GM12878 (cell line): ENCODE measurements around the gene PIRT. TPM values are rescaled to one million over a fixed set of nuclear protein-coding genes. Genes with fewer than 3 reads are reported as not detected.

Source experiments
- ATAC-seq: fragments of 200-7000 bp; cut with Tn5 transposase; 3 replicates; pipeline ENCODE4 v1.9.1; 2020; ENCODE audit warnings: mild to moderate bottlenecking, moderate library complexity
- BruUV-seq: library from RNA; stranded (reverse); fragments of 400-500 nt; replicated peaks from 2 replicates; lab custom pipeline; 2021; lab: Mats Ljungman, UMichigan
- CTCF ChIA-PET: fragments of 300-600 bp; sonication (Branson Sonifier 250); formaldehyde crosslinking; extraction: SDS; loops from one replicate; lab custom pipeline; 2021; ENCODE audit warnings: inconsistent platforms; lab: Yijun Ruan, JAX
- POLR2A ChIA-PET: fragments of 350-600 bp; formaldehyde crosslinking; extraction: SDS; loops from one replicate; lab custom pipeline; 2021; ENCODE audit warnings: inconsistent platforms; lab: Charles Lee
- RAD21 ChIA-PET: fragments of 300-600 bp; sonication (Branson Sonifier 250); formaldehyde crosslinking; loops from one replicate; lab custom pipeline; 2023; ENCODE audit warnings: antibody characterized with exemption; ENCODE audit not compliant: unreplicated experiment; lab: Charles Lee
- SMC1A ChIA-PET: fragments of 300-600 bp; sonication (Branson Sonifier 250); formaldehyde crosslinking; loops from one replicate; lab custom pipeline; 2023; ENCODE audit not compliant: unreplicated experiment, uncharacterized antibody; lab: Charles Lee
- DNase-seq: peaks from one replicate; pipeline ENCODE4 v3.0.0-alpha.2; 2011; ENCODE audit warnings: low read depth, low spot score
- FAIRE-seq: peaks from 3 replicates; lab custom pipeline; 2011; peaks lifted over from hg19 to GRCh38; lab: Jason Lieb, UNC
- H2AFZ ChIP-seq: 2 replicates; pipeline ENCODE4 v1.6.0; 2011; ENCODE audit warnings: low read depth, low read length, control low read depth; ENCODE audit not compliant: control insufficient read depth
- H3K27ac ChIP-seq: 2 replicates; pipeline ENCODE4 v1.5.1; 2011; ENCODE audit warnings: control low read depth; ENCODE audit not compliant: control insufficient read depth, insufficient read depth
- H3K27me3 ChIP-seq, 2 experiments: replicated peaks in 1 of 2; 2 replicates each; pipeline versions ENCODE4 v1.6.0 to v1.6.1; 2011; ENCODE audit warnings: low read length in 1 of 2; ENCODE audit not compliant: control insufficient read depth in 2 of 2, insufficient read depth in 2 of 2
- H3K36me3 ChIP-seq, 2 experiments: 2 replicates each; pipeline ENCODE4 v1.5.1; 2011; ENCODE audit warnings: low read length in 1 of 2; ENCODE audit not compliant: control insufficient read depth in 2 of 2, insufficient read depth in 2 of 2
- H3K4me1 ChIP-seq: 2 replicates; pipeline ENCODE4 v1.6.1; 2011; ENCODE audit warnings: mild to moderate bottlenecking, low read length, moderate library complexity, mixed read lengths; ENCODE audit not compliant: control insufficient read depth, insufficient read depth
- H3K4me2 ChIP-seq: 2 replicates; pipeline ENCODE4 v1.6.0; 2011; ENCODE audit warnings: control low read depth; ENCODE audit not compliant: control insufficient read depth, insufficient read depth
- H3K4me3 ChIP-seq: fragments of 200-600 bp; sonication (generic); 2 replicates; pipeline ENCODE4 v1.5.1; 2016
- H3K79me2 ChIP-seq: 2 replicates; pipeline ENCODE4 v1.6.0; 2011; ENCODE audit warnings: low read length; ENCODE audit not compliant: control insufficient read depth, insufficient read depth
- H3K9ac ChIP-seq: 2 replicates; pipeline ENCODE4 v1.8.0; 2011; ENCODE audit warnings: low read length, control low read depth, mixed read lengths; ENCODE audit not compliant: control insufficient read depth, insufficient read depth
- H3K9me3 ChIP-seq: replicated peaks from 3 replicates; pipeline ENCODE4 v1.5.1; 2011; ENCODE audit warnings: mild to moderate bottlenecking, low read length; ENCODE audit not compliant: control insufficient read depth, insufficient read depth
- H4K20me1 ChIP-seq: 2 replicates; pipeline ENCODE4 v1.6.0; 2011; ENCODE audit not compliant: control insufficient read depth, insufficient read depth
- BMI1 ChIP-seq: fragments of 450-650 bp; IDR thresholded peaks from 2 replicates; pipeline ENCODE4 v1.6.1; 2016; ENCODE audit warnings: mild to moderate bottlenecking, moderate library complexity, borderline replicate concordance
- EGR1 ChIP-seq, 2 experiments: IDR thresholded peaks; 1 replicate in 1 of 2; 2 replicates in 1 of 2; pipeline ENCODE4 v1.6.1; 2011 to 2012; ENCODE audit warnings: low read depth in 2 of 2, low read length in 2 of 2, borderline replicate concordance in 1 of 2, mild to moderate bottlenecking in 1 of 2, moderate library complexity in 1 of 2
- ETV6 ChIP-seq, 2 experiments: fragments of 450-650 bp in 1 of 2; IDR thresholded peaks in 1 of 2; conservative IDR thresholded peaks in 1 of 2; 2 replicates each; pipeline ENCODE4 v1.6.1; 2014; ENCODE audit warnings: antibody characterized with exemption in 1 of 2, borderline replicate concordance in 1 of 2, low read depth in 1 of 2, mild to moderate bottlenecking in 1 of 2, moderate library complexity in 1 of 2
- FOXM1 ChIP-seq: IDR thresholded peaks from 2 replicates; pipeline ENCODE4 v1.6.1; 2012; ENCODE audit warnings: low read depth, mild to moderate bottlenecking, inconsistent platforms, low read length, moderate library complexity
- POLR2AphosphoS2 ChIP-seq: IDR thresholded peaks from 2 replicates; pipeline ENCODE4 v1.6.1; 2011; ENCODE audit warnings: low read depth, mild to moderate bottlenecking, low read length, improper control_type of control experiment, moderate library complexity
- RAD51 ChIP-seq: fragments of 450-650 bp; IDR thresholded peaks from 2 replicates; pipeline ENCODE4 v1.6.1; 2016; ENCODE audit warnings: moderate library complexity, mild to moderate bottlenecking, inconsistent platforms
- RELA ChIP-seq: fragments of 450-650 bp; IDR thresholded peaks from 2 replicates; pipeline ENCODE4 v1.8.0; 2014; ENCODE audit warnings: borderline replicate concordance; ENCODE audit not compliant: partially characterized antibody
- SIN3A ChIP-seq: IDR thresholded peaks from 2 replicates; pipeline ENCODE4 v1.6.1; 2012; ENCODE audit warnings: low read depth, low read length, improper control_type of control experiment
- SMAD5 ChIP-seq: IDR thresholded peaks from 2 replicates; pipeline ENCODE4 v1.6.1; 2016; ENCODE audit warnings: antibody characterized with exemption, low read depth
- ZBED1 ChIP-seq: IDR thresholded peaks from 2 replicates; pipeline ENCODE4 v1.6.1; 2016; ENCODE audit warnings: borderline replicate concordance
- ZNF687 ChIP-seq: fragments of 450-650 bp; IDR thresholded peaks from 2 replicates; pipeline ENCODE4 v1.6.1; 2017; ENCODE audit warnings: mild to moderate bottlenecking, moderate library complexity
- WGBS: methylation state at CpG from one replicate; pipeline ENCODE4 v1.1.6; 2016; ENCODE audit warnings: low lambda C conversion rate; ENCODE audit not compliant: insufficient replicate concordance, insufficient coverage; ENCODE audit errors: missing lambda C conversion rate; 5-methylcytosine and 5-hydroxymethylcytosine counted together
- in situ Hi-C: fragments of 300-500 bp; cut with MboI; formaldehyde crosslinking; loops from 9 replicates; pipeline ENCODE4 v1.14.3; 2018; ENCODE audit warnings: mixed read lengths
- intact Hi-C: fragments of 100-400 bp; cut with micrococcal nuclease; formaldehyde crosslinking; loops from one replicate; pipeline ENCODE4 v1.14.2; 2022; ENCODE audit not compliant: unreplicated experiment
- polyA plus RNA-seq, 11 experiments: library from polyadenylated mRNA; depleted of rRNA in 4 of 11; unstranded in 6 of 11; stranded (reverse) in 5 of 11; fragments of >200 nt; fragmentation: Nextera tagmentation in 4 of 11; fragmentation: Illumina TruSeq in 1 of 11; extraction: Ambion mirVana in 4 of 11; extraction: Trizol in 1 of 11; gene quantifications; 1 replicate in 1 of 11; 2 replicates in 10 of 11; pipeline versions ENCODE4 v1.2.1 to v1.2.3, GENCODE V29; 2011 to 2016; ENCODE audit warnings: inconsistent platforms in 2 of 11, missing spikeins in 2 of 11, low read depth in 1 of 11
- total RNA-seq, 4 experiments: library from RNA; depleted of rRNA in 3 of 4; stranded (reverse); fragments of >200 nt in 3 of 4; fragmentation: Illumina TruSeq in 1 of 4; extraction: Trizol in 1 of 4; gene quantifications; 2 replicates each; pipeline versions ENCODE4 v1.2.1 to v1.2.3, GENCODE V29; 2013 to 2021

The PIRT gene
- total and polyA plus RNA-seq, 10 of the 15 experiments (the other 5 are each of a cell fraction or from before 2014, with no cell fraction given) = not detected

DNA sequence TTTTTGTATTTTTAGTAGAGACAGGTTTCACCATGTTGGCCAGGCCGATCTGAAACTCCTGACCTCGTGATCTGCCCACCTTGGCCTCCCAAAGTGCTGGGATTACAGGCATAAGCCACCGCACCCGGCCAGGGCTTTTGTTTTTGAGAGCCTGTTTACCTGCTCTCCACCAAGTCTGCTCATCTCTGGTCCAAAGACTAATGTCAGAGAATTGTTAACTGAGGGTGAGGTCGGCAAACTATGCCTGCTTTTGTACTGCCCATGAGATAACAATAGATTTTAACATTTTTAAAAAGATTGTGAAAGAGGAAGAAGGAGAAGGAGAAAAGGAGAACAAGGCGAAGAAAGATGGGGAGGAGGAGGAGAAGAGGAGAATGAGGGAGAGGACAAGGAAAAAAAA, 60.0 kb downstream of the PIRT start:
- H3K79me2 ChIP-seq = no peaks in the 10 kb centered on the region
- no peak for TF ChIP-seq EGR1 (IDR thresholded peaks at IDR 0.05; ENCODE audit: borderline replicate concordance in 1 of 2, low read depth in 2 of 2, low read length in 2 of 2)
- TF ChIP-seq SMAD5 = no peak
- no peak for TF ChIP-seq RELA
- TF ChIP-seq ZBED1 = no peak
- TF ChIP-seq ETV6 (conservative IDR thresholded peaks at IDR 0.05 in 1 of 2, IDR thresholded peaks at IDR 0.05 in 1 of 2; ENCODE audit: borderline replicate concordance in 1 of 2, low read depth in 1 of 2) = no peak
- no peak for TF ChIP-seq BMI1
- TF ChIP-seq FOXM1 = no peak
- TF ChIP-seq ZNF687 = no peak
- TF ChIP-seq RAD51 = no peak
- no peak for TF ChIP-seq POLR2AphosphoS2
- TF ChIP-seq SIN3A = no peak
- TF ChIP-seq, all 136 proteins: peak for 0
- Histone ChIP-seq H3K36me3 (no peaks in the 10 kb centered on the region), H3K27me3 (no peaks in the 10 kb centered on the region), H3K9ac (no peak overlapping the region), H3K27ac (no peak overlapping the region), H4K20me1 (no peaks in the 10 kb centered on the region), H3K9me3 (no peaks in the 10 kb centered on the region), H3K4me3 (no peak overlapping the region), H2AFZ (no peak overlapping the region), H3K4me2 (no peak overlapping the region), H3K4me1 (no peaks in the 10 kb centered on the region)
- no peak for FAIRE-seq
- BruUV-seq = no TSS peak
- ChIA-PET POLR2A (no interaction called here), RAD21 (interaction anchor here (0.6 kb wide), 1 partner anchor 173 kb away, joined by 4 read pairs; no protein-coding TSS in a partner anchor), CTCF (no interaction called here), SMC1A (no interaction called here)
- 30% methylated on average over 6 of the region's 6 CpGs for WGBS
- intact Hi-C loops = no loop called here
- DNase-seq = no peak
- in situ Hi-C loops = no loop called here
- ATAC-seq = no peak
